ENCODE results near the gene NDST4. TPM values are rescaled to one million over a fixed set of nuclear protein-coding genes. Genes with fewer than 3 reads are reported as not detected.

The NDST4 gene
- total and polyA plus RNA-seq, 5 donors = not detected

DNA sequence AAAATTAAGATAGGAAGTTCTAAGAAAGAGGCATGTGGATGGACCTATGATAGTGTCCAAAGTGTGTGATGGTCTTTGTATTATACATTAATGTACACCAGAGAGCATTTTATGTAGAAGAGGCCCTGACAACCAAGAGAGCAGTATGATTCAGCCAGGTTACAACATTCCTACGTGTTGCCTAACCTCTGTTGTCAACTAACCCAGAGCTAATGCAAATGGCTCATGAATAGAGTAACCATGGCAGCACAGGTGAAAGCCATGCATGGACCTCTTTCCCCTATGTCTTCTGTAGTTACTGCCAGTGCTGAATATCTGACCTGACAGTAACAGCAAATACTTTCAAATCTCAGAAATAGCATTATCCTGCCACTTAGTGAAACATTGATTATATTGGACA is 255.6 kb downstream of the NDST4 start:
- Histone ChIP-seq H3K9me3 (ENCODE audit: control insufficient read depth, low read length) (no peaks in the 10 kb centered on the region), H3K27ac (ENCODE audit: low read length) (no peak overlapping the region), H3K27me3 (ENCODE audit: control insufficient read depth, insufficient read depth) (no peaks in the 10 kb centered on the region), H3K4me1 (ENCODE audit: control insufficient read depth, insufficient read depth, low read length) (no peaks in the 10 kb centered on the region), H3K4me3 (ENCODE audit: low read length) (no peak overlapping the region)
- no peak for DNase-seq
- intact Hi-C loops (cut with DNase I) = no loop called here
- no peak for ATAC-seq
- WGBS = 43% methylated on average over 1 of the region's 1 CpG

GRCh38 chr4:114839986-114840385 is 273.4 kb downstream of the NDST4 start:
- Histone ChIP-seq H3K4me1 (ENCODE audit: control insufficient read depth, insufficient read depth, low read length) (no peaks in the 10 kb centered on the region), H3K27ac (ENCODE audit: low read length) (no peak overlapping the region), H3K4me3 (ENCODE audit: low read length) (no peak overlapping the region), H3K27me3 (ENCODE audit: control insufficient read depth, insufficient read depth) (no peaks in the 10 kb centered on the region), H3K9me3 (ENCODE audit: control insufficient read depth, low read length) (no peaks in the 10 kb centered on the region)
- intact Hi-C loops (cut with DNase I) = no loop called here
- DNase-seq = no peak
- ATAC-seq = no peak
- WGBS = 48% methylated on average over 1 of the region's 1 CpG

GRCh38 chr4:114830628-114831027 is 282.8 kb downstream of the NDST4 start:
- intact Hi-C loops (cut with DNase I) = no loop called here
- no peak for DNase-seq
- Histone ChIP-seq H3K27ac (ENCODE audit: low read length) (no peak overlapping the region), H3K4me1 (ENCODE audit: control insufficient read depth, insufficient read depth, low read length) (no peaks in the 10 kb centered on the region), H3K27me3 (ENCODE audit: control insufficient read depth, insufficient read depth) (no peaks in the 10 kb centered on the region), H3K4me3 (ENCODE audit: low read length) (no peak overlapping the region), H3K9me3 (ENCODE audit: control insufficient read depth, low read length) (no peaks in the 10 kb centered on the region)
- ATAC-seq = no peak
- 83% methylated on average over 2 of the region's 2 CpGs for WGBS

DNA sequence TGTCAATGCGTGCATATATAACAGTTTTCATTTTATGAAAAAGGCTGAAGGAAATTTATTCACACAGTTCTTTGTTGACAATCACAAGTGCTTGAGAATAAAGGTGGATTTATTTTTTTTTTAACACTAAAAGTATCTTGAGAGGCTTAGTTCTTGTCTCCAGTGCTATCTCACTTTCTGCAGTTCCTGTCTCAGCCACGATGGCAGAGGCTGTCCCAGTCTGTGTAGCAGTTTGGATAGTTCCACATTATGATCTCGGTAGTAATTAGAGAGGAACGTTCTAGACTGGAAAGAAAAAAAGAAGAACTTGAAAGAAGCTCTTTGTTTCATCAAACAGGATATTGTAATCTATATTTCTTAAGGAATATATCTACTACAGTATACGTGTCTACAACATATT is 285.8 kb downstream of the NDST4 start:
- no peaks in the 10 kb centered on the region for H3K9me3 ChIP-seq (ENCODE audit: control insufficient read depth, low read length)
- 48% methylated on average over 5 of the region's 5 CpGs for WGBS
- ATAC-seq = no peak
- no peak for DNase-seq
- no peaks in the 10 kb centered on the region for H3K4me1 ChIP-seq (ENCODE audit: control insufficient read depth, insufficient read depth, low read length)
- no peak overlapping the region for H3K4me3 ChIP-seq (ENCODE audit: low read length)
- no peak overlapping the region for H3K27ac ChIP-seq (ENCODE audit: low read length)
- H3K27me3 ChIP-seq (ENCODE audit: control insufficient read depth, insufficient read depth) = no peaks in the 10 kb centered on the region
- intact Hi-C loops (cut with DNase I) = no loop called here

GRCh38 chr4:114815760-114816159 is 297.7 kb downstream of the NDST4 start:
- Histone ChIP-seq H3K27ac (ENCODE audit: low read length) (no peak overlapping the region), H3K4me1 (ENCODE audit: control insufficient read depth, insufficient read depth, low read length) (no peaks in the 10 kb centered on the region), H3K27me3 (ENCODE audit: control insufficient read depth, insufficient read depth) (no peaks in the 10 kb centered on the region), H3K4me3 (ENCODE audit: low read length) (no peak overlapping the region), H3K9me3 (ENCODE audit: control insufficient read depth, low read length) (no peaks in the 10 kb centered on the region)
- intact Hi-C loops (cut with DNase I) = no loop called here
- DNase-seq (no peak), ATAC-seq (no peak)
- WGBS = 85% methylated on average over 1 of the region's 1 CpG

- Histone ChIP-seq H3K4me1 (ENCODE audit: control insufficient read depth, insufficient read depth, low read length) (no peaks in the 10 kb centered on the region), H3K27ac (ENCODE audit: low read length) (no peak overlapping the region), H3K4me3 (ENCODE audit: low read length) (no peak overlapping the region), H3K27me3 (ENCODE audit: control insufficient read depth, insufficient read depth) (no peaks in the 10 kb centered on the region), H3K9me3 (ENCODE audit: control insufficient read depth, low read length) (no peaks in the 10 kb centered on the region)
- intact Hi-C loops (cut with DNase I) = no loop called here
- ATAC-seq (no peak), DNase-seq (no peak)
- 86% methylated on average over 1 of the region's 1 CpG for WGBS
Observed at GRCh38 chr4:114813961-114814360, 299.5 kb downstream of the NDST4 start.

DNA sequence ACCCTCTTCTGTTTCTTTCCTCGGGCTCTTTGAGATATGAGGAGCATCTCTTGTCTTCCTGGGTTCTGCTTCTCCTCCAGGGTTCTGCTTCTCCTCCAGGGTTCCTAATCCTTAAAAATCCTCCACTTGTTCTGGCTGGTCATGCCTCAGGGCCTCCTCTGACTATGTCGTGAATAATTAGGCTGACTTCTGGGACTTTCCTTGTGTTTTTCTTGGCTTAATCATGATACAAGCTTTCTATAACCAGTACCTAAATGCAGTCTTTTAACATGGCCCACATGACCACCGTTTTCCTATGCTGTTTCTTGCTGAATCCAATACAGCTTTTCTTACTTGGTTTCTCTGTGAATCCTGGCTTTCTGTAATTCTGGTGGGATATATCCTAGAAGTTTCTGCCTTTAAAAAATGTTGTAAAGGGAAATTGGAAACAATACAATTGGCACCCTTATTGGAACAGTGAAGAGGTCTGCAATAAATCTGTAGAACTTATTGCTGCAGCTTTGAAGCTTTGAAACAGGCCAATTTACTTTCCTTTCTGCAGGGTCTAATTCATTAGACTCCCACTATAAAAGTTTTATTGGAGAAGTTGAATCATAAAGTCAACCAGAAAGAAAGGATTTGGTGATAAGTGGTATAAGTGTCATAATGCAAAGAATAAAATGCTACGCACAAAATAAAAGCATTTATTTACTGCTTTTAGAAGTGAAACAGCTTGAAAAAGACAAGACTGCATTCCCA is 301.7 kb downstream of the NDST4 start:
- Histone ChIP-seq H3K27ac (ENCODE audit: low read length) (no peak overlapping the region), H3K9me3 (ENCODE audit: control insufficient read depth, low read length) (no peaks in the 10 kb centered on the region), H3K27me3 (ENCODE audit: control insufficient read depth, insufficient read depth) (no peaks in the 10 kb centered on the region), H3K4me3 (ENCODE audit: low read length) (no peak overlapping the region), H3K4me1 (ENCODE audit: control insufficient read depth, insufficient read depth, low read length) (no peaks in the 10 kb centered on the region)
- DNase-seq (no peak), ATAC-seq (no peak)
- 66% methylated on average over 4 of the region's 4 CpGs for WGBS
- intact Hi-C loops (cut with DNase I) = no loop called here

- no peaks in the 10 kb centered on the region for H3K9me3 ChIP-seq (ENCODE audit: control insufficient read depth, low read length)
- WGBS = 43% methylated on average over 14 of the region's 14 CpGs
- no peak overlapping the region for H3K27ac ChIP-seq (ENCODE audit: low read length)
- ATAC-seq (peak in 1 of 2 donors; percentile 38), DNase-seq (no peak)
- intact Hi-C loops (cut with DNase I) = no loop called here
- no peak overlapping the region for H3K4me3 ChIP-seq (ENCODE audit: low read length)
- H3K27me3 ChIP-seq (ENCODE audit: control insufficient read depth, insufficient read depth) = no peaks in the 10 kb centered on the region
- H3K4me1 ChIP-seq (ENCODE audit: control insufficient read depth, insufficient read depth, low read length) = no peaks in the 10 kb centered on the region
Observed at GRCh38 chr4:114807759-114808404, 305.5 kb downstream of the NDST4 start.

DNA sequence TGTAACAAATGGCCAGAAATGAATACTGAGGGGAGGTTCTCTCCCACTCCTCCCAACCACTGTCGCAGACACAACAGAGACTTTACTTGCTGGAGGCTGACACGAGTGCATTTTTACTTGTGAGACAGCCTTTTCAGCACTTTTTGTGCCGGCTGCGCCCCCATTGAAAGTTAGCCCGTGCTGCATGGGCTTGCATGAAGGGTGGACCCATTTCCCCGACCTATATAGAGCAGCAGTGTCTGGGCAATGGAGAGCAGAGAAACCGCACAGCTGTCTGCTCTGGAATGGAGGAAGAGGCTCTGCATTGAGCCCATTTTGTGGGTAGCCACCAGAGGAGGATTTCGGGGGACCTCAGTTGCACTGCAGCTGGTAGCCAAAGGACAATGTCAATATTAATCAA is 306.1 kb downstream of the NDST4 start:
- WGBS = 89% methylated on average over 8 of the region's 8 CpGs
- no peak overlapping the region for H3K27ac ChIP-seq (ENCODE audit: low read length)
- H3K4me1 ChIP-seq (ENCODE audit: control insufficient read depth, insufficient read depth, low read length) = no peaks in the 10 kb centered on the region
- ATAC-seq (no peak), DNase-seq (no peak)
- intact Hi-C loops (cut with DNase I) = no loop called here
- H3K9me3 ChIP-seq (ENCODE audit: control insufficient read depth, low read length) = no peaks in the 10 kb centered on the region
- no peak overlapping the region for H3K4me3 ChIP-seq (ENCODE audit: low read length)
- no peaks in the 10 kb centered on the region for H3K27me3 ChIP-seq (ENCODE audit: control insufficient read depth, insufficient read depth)

- Histone ChIP-seq H3K27ac (ENCODE audit: low read length) (no peak overlapping the region), H3K4me3 (ENCODE audit: low read length) (no peak overlapping the region), H3K9me3 (ENCODE audit: control insufficient read depth, low read length) (no peaks in the 10 kb centered on the region), H3K27me3 (ENCODE audit: control insufficient read depth, insufficient read depth) (no peaks in the 10 kb centered on the region), H3K4me1 (ENCODE audit: control insufficient read depth, insufficient read depth, low read length) (no peaks in the 10 kb centered on the region)
- intact Hi-C loops (cut with DNase I) = no loop called here
- DNase-seq (no peak), ATAC-seq (no peak)
- 76% methylated on average over 5 of the region's 5 CpGs for whole genome bisulfite sequencing
Observed at GRCh38 chr4:114791976-114792375, 321.4 kb downstream of the NDST4 start.

GRCh38 chr4:114785570-114785969 is 327.9 kb downstream of the NDST4 start:
- H3K27me3 ChIP-seq (ENCODE audit: control insufficient read depth, insufficient read depth) = no peaks in the 10 kb centered on the region
- no peaks in the 10 kb centered on the region for H3K9me3 ChIP-seq (ENCODE audit: control insufficient read depth, low read length)
- intact Hi-C loops (cut with DNase I) = no loop called here
- no peak overlapping the region for H3K4me3 ChIP-seq (ENCODE audit: low read length)
- H3K4me1 ChIP-seq (ENCODE audit: control insufficient read depth, insufficient read depth, low read length) = no peaks in the 10 kb centered on the region
- DNase-seq (no peak), ATAC-seq (no peak)
- no peak overlapping the region for H3K27ac ChIP-seq (ENCODE audit: low read length)
